ENCODE measurements around the gene SLC16A3.

Gene SLC16A3

DNA sequence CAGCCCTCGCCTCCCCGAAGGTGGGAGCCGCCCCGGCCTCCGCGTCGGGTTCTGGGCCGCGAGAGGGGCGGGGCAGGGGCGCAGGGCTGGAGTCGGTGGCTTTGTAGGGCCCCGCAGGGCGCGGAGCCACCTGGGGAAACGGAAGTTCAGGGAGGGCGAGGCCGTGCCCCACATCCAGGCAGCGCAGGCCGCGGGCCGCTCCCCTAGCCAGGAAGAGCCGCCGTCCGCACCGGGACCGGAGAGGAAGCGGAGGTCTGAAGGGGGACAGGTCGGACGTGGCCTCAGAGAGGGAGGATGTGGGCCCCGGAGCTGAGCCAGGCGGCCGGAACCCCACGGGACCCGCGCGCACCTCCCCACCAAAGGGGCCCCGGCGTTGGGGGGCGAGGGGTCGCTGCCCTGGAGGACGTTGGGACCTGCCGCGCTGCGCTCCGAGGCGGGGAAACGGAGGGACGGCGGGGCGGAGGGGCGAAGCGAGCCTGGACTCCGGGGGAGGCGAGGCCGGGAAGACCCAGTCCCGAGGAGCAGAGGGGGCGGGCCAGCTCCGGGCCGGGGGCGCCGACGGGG, 482 bp upstream of the SLC16A3 start:
- no peaks in the 10 kb centered on the region for H3K36me3 ChIP-seq (ENCODE audit: control insufficient read depth, insufficient read depth, low read length)
- H3K4me1 ChIP-seq (ENCODE audit: control insufficient read depth, insufficient read depth, low read length), result no peaks in the 10 kb centered on the region
- H3K4me3 ChIP-seq (ENCODE audit: low read depth, low read length), result peak overlapping the region; percentile 43
- H3K9ac ChIP-seq (ENCODE audit: low read depth, low read length), result no peak overlapping the region
- peaks cover 16% of the 10 kb centered on the region for H3K27me3 ChIP-seq (ENCODE audit: control insufficient read depth, insufficient read depth, low read length)
- H3K9me3 ChIP-seq (ENCODE audit: control insufficient read depth, insufficient read depth, low read length), result no peaks in the 10 kb centered on the region

GRCh38 chr17:82229698-82230608, 1.1 kb downstream of the SLC16A3 start:
- H3K9me3 ChIP-seq (ENCODE audit: control insufficient read depth, insufficient read depth, low read length), result no peaks in the 10 kb centered on the region
- no peak overlapping the region for H3K9ac ChIP-seq (ENCODE audit: low read depth, low read length)
- peaks cover 16% of the 10 kb centered on the region for H3K27me3 ChIP-seq (ENCODE audit: control insufficient read depth, insufficient read depth, low read length)
- H3K4me1 ChIP-seq (ENCODE audit: control insufficient read depth, insufficient read depth, low read length), result no peaks in the 10 kb centered on the region
- H3K36me3 ChIP-seq (ENCODE audit: control insufficient read depth, insufficient read depth, low read length), result no peaks in the 10 kb centered on the region
- H3K4me3 ChIP-seq (ENCODE audit: low read depth, low read length), result peak overlapping the region; percentile 35

DNA sequence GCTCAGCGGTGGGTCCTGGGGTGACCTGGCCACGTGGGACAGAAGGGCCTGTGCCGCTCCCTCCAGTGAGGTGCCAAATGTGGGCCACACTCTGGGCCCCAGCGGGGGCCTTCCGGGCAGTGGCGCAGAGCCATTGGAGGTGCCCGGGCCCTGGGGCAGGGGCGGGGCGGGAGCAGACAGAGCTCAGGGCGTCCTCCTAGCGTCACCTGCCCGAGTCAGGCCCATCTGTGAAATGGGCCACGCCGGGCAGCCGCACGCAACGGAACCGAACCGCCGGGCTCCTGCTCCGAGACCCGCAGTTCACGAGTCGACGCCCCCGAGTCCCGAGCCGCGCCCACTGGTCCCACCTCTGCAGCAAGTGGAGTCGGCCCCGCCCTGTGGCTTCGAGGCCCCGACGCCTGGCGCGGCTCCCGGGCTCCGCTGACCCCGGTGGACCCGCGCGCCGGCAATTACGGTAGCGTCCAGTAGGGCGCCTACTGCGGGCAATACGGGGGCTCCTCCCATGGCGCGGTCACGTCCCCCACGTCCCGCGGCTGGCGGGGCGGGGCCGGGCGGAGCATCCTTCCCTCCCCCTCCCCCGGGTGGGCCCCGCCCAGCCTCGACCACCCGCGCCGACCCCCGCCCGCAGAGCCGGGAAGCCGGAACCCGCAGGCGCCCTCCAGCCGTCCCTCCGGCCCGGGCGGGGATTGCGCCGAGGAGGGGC, 1.9 kb downstream of the SLC16A3 start:
- no peaks in the 10 kb centered on the region for H3K9me3 ChIP-seq (ENCODE audit: control insufficient read depth, insufficient read depth, low read length)
- no peak overlapping the region for H3K9ac ChIP-seq (ENCODE audit: low read depth, low read length)
- no peaks in the 10 kb centered on the region for H3K4me1 ChIP-seq (ENCODE audit: control insufficient read depth, insufficient read depth, low read length)
- peak overlapping the region; percentile 53 for H3K4me3 ChIP-seq (ENCODE audit: low read depth, low read length)
- H3K36me3 ChIP-seq (ENCODE audit: control insufficient read depth, insufficient read depth, low read length), result no peaks in the 10 kb centered on the region
- H3K27me3 ChIP-seq (ENCODE audit: control insufficient read depth, insufficient read depth, low read length), result peaks cover 16% of the 10 kb centered on the region

DNA sequence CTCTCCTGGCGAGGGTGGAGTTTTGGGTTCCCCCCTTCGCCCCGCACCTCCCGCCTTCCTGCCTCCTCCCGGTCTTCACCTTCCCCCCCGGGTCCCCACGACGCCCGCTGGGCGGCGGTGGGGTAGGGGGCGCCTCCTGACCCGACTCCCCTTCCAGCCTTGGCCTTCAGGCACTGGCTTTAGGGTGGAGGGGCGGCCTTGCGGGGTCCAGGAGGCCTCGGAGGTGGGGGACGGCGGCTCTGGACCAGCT, 2.4 kb downstream of the SLC16A3 start:
- no peak overlapping the region for H3K9ac ChIP-seq (ENCODE audit: low read depth, low read length)
- H3K4me3 ChIP-seq (ENCODE audit: low read depth, low read length), result peak overlapping the region; percentile 53
- H3K9me3 ChIP-seq (ENCODE audit: control insufficient read depth, insufficient read depth, low read length), result no peaks in the 10 kb centered on the region
- H3K27me3 ChIP-seq (ENCODE audit: control insufficient read depth, insufficient read depth, low read length), result peaks cover 16% of the 10 kb centered on the region
- H3K4me1 ChIP-seq (ENCODE audit: control insufficient read depth, insufficient read depth, low read length), result no peaks in the 10 kb centered on the region
- H3K36me3 ChIP-seq (ENCODE audit: control insufficient read depth, insufficient read depth, low read length), result peaks cover 3% of the 10 kb centered on the region

- H3K36me3 ChIP-seq (ENCODE audit: control insufficient read depth, insufficient read depth, low read length), result peaks cover 3% of the 10 kb centered on the region
- no peak overlapping the region for H3K9ac ChIP-seq (ENCODE audit: low read depth, low read length)
- no peaks in the 10 kb centered on the region for H3K9me3 ChIP-seq (ENCODE audit: control insufficient read depth, insufficient read depth, low read length)
- no peaks in the 10 kb centered on the region for H3K4me1 ChIP-seq (ENCODE audit: control insufficient read depth, insufficient read depth, low read length)
- H3K4me3 ChIP-seq (ENCODE audit: low read depth, low read length), result peak overlapping the region; percentile 53
- peaks cover 16% of the 10 kb centered on the region for H3K27me3 ChIP-seq (ENCODE audit: control insufficient read depth, insufficient read depth, low read length)
These were observed 2.9 kb downstream of the SLC16A3 start for GRCh38 chr17:82231562-82232321.

DNA sequence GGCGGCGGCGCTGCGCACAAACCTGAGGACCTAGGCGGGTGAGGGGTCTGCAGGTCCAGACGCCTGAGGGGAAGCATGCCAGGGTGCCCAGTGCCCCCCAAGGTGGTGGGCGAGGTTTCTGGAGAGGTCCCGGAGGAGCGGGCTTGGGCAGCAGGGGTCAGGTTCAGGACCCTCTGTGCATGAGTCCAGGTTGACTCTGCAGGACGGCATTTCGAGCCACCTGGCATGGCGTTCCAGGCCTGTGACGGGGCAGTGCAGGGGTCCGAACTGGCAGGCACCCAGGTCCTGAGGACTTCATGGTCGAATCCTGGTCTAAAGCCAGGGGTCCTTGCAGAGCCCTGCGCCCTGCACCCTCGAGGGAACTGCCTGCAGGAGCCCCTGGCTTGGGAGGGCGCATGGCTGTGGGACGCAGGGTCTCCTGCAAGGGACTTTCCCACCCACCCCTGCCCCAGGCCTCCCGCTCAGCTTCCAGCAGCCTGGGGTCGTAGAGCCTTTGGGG, 3.5 kb downstream of the SLC16A3 start:
- no peaks in the 10 kb centered on the region for H3K4me1 ChIP-seq (ENCODE audit: control insufficient read depth, insufficient read depth, low read length)
- no peaks in the 10 kb centered on the region for H3K9me3 ChIP-seq (ENCODE audit: control insufficient read depth, insufficient read depth, low read length)
- H3K27me3 ChIP-seq (ENCODE audit: control insufficient read depth, insufficient read depth, low read length), result peaks cover 16% of the 10 kb centered on the region
- H3K9ac ChIP-seq (ENCODE audit: low read depth, low read length), result no peak overlapping the region
- peak overlapping the region; percentile 53 for H3K4me3 ChIP-seq (ENCODE audit: low read depth, low read length)
- H3K36me3 ChIP-seq (ENCODE audit: control insufficient read depth, insufficient read depth, low read length), result peaks cover 5% of the 10 kb centered on the region

DNA sequence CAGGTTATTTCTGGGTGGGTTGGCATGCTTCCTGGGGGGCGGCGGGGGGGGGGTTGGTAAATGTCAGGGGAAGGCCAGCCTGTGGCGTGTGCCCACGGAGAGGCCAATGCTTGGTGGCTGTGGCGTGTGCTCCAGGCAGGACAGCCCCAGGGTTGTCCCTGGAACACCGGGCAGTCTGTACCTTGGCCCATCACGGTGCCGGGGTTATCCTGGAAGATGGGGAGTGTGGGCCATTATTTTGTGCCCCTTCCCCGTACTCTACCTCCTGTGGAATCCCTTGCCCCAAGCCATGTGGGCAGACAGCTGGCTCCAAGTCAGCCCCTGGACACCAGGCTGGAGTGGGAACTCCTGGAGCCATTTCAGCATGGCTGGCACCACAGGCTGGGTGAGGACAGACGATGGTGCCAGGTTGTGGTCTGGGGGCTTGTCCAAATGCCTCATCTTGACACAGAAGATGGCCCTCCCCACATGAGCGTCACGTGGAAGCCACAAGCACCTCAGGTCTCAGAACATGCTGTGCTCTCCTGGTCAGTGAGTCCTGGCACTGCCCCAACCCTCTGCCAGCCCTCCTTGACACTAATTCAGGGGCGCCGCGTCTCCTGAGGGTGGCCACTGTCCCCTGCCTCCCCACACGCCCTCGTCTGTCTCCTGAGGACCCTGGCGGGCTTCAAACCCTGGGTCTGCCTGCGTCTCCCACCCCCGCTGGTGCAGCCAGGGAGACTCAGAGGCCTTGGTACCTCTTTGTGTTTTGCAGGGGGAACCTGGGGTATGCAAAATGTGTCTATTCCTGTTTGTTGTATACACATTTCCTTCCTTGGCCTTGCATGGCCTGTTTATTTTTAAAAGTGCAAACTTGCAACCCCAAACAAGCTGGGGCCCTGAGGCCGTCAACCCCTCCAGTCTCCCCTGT, 4.3 kb downstream of the SLC16A3 start:
- Histone ChIP-seq H3K4me1 (ENCODE audit: control insufficient read depth, insufficient read depth, low read length) (no peaks in the 10 kb centered on the region), H3K27me3 (ENCODE audit: control insufficient read depth, insufficient read depth, low read length) (peaks cover 11% of the 10 kb centered on the region), H3K36me3 (ENCODE audit: control insufficient read depth, insufficient read depth, low read length) (peaks cover 8% of the 10 kb centered on the region), H3K9me3 (ENCODE audit: control insufficient read depth, insufficient read depth, low read length) (no peaks in the 10 kb centered on the region), H3K4me3 (ENCODE audit: low read depth, low read length) (no peak overlapping the region), H3K9ac (ENCODE audit: low read depth, low read length) (no peak overlapping the region)

DNA sequence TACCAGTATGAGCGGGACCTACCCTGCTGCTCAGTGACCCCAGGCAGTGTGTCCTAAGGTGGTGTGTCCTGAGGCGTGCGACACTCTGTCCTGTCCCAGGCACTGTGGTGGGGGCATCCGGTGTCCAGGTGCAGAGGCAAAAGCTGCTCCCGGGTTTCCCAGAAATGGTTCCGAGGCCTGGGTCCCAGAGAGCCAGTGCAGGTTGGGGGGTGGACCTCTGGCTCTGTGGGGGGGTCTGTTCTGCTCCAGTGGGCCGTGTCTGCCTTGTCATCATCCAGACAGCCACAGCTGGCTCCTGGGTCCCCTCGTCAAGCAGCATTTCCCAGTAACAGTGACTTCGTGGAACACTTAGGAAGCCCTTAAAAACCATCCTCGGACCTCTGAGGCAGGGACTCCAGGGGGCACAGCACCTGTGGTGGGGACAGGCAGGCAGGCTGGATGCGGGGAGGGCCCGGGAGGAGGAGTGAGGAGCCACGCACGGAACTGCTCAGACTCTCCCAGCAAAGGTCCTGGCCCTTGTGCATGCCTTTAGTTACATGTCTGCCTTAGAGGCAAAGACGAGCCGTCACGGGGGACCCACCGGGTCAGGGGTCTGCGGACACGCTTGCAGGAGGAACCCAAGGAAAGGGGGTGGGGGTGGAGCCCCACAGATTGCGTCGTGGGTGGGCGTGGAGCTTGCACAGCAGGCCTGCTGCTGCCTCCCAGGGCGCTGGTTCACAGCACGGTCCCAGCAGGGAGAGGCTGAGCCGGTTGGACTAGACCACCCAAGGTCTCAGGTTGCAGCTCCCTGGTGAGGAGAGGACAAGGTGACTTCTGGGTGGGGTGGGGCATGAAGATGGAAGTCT, 5.6 kb downstream of the SLC16A3 start:
- Histone ChIP-seq H3K36me3 (ENCODE audit: control insufficient read depth, insufficient read depth, low read length) (peaks cover 14% of the 10 kb centered on the region), H3K9ac (ENCODE audit: low read depth, low read length) (no peak overlapping the region), H3K4me3 (ENCODE audit: low read depth, low read length) (no peak overlapping the region), H3K4me1 (ENCODE audit: control insufficient read depth, insufficient read depth, low read length) (no peaks in the 10 kb centered on the region), H3K9me3 (ENCODE audit: control insufficient read depth, insufficient read depth, low read length) (no peaks in the 10 kb centered on the region), H3K27me3 (ENCODE audit: control insufficient read depth, insufficient read depth, low read length) (peaks cover 10% of the 10 kb centered on the region)

DNA sequence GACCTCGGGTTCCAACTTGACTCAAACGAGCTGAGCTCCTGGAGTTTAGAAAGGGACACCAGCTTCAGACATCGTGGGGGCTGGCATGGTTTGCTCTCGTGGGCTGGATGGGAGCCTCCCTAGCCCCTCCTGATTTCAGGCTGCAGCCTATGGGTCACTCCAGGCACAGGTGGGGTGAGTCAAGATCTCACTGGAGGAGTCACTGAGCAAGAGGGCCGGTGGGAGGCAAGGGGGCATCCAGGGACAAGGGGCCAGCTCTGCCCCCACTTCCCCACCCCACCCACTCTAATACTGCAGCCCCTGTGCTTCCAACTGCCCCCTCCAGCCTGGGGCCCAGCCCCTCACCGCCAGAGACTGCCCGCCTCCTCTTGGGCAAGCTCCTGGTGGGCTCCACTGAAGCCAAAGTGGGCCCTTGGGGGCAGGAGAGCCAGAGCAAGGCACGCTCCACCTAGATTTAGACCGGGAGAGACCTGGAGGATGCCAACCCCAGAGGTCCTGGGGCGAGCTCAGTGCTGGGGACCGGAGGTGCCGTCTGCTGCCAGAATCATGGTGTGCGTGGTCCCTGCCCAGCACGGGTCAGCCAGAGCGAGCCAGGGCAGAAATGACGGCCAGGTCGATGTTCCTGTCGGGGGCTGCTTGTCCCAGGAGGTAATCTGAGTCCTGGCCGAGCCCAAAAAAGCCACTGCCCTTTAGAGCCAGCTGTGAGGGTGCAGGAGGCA, 6.4 kb downstream of the SLC16A3 start:
- Histone ChIP-seq H3K4me3 (ENCODE audit: low read depth, low read length) (no peak overlapping the region), H3K36me3 (ENCODE audit: control insufficient read depth, insufficient read depth, low read length) (peaks cover 15% of the 10 kb centered on the region), H3K27me3 (ENCODE audit: control insufficient read depth, insufficient read depth, low read length) (peaks cover 2% of the 10 kb centered on the region), H3K9me3 (ENCODE audit: control insufficient read depth, insufficient read depth, low read length) (no peaks in the 10 kb centered on the region), H3K4me1 (ENCODE audit: control insufficient read depth, insufficient read depth, low read length) (no peaks in the 10 kb centered on the region), H3K9ac (ENCODE audit: low read depth, low read length) (no peak overlapping the region)

DNA sequence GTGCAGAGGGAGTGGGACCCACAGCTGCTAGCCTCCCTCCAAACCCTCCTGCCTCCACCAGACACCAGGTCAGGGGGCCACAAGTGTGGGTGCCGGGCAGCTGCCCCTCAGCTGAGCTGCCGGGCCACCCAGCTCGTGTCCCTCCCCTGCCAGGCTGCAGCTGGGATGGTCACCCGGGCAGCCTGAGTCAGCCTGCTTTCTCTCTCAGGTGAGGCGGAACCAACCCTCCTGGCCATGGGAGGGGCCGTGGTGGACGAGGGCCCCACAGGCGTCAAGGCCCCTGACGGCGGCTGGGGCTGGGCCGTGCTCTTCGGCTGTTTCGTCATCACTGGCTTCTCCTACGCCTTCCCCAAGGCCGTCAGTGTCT, 6.9 kb downstream of the SLC16A3 start:
- H3K4me1 ChIP-seq (ENCODE audit: control insufficient read depth, insufficient read depth, low read length), result no peaks in the 10 kb centered on the region
- H3K27me3 ChIP-seq (ENCODE audit: control insufficient read depth, insufficient read depth, low read length), result no peaks in the 10 kb centered on the region
- no peak overlapping the region for H3K4me3 ChIP-seq (ENCODE audit: low read depth, low read length)
- no peaks in the 10 kb centered on the region for H3K9me3 ChIP-seq (ENCODE audit: control insufficient read depth, insufficient read depth, low read length)
- H3K36me3 ChIP-seq (ENCODE audit: control insufficient read depth, insufficient read depth, low read length), result peaks cover 19% of the 10 kb centered on the region
- H3K9ac ChIP-seq (ENCODE audit: low read depth, low read length), result no peak overlapping the region
